SU-DHL-6 (cell line): Measurements from ENCODE around the gene RRBP1.

Experiments
- CTCF ChIP-seq: fragments of 200-600 bp; sonication (generic); IDR thresholded peaks from one replicate; pipeline ENCODE4 v1.5.1; 2017; ENCODE audit warnings: antibody characterized with exemption, mild to moderate bottlenecking, low read length, moderate library complexity; ENCODE audit not compliant: insufficient read depth, poor library complexity, severe bottlenecking
- EZH2phosphoT487 ChIP-seq: fragments of 200-600 bp; sonication (generic), shearing (Covaris generic); conservative IDR thresholded peaks from 2 replicates; pipeline ENCODE4 v1.6.1; 2018; ENCODE audit warnings: mild to moderate bottlenecking, antibody characterized with exemption, low read length, moderate library complexity, mixed read lengths

GRCh38 chr20:17687800-17688199 is 5.8 kb upstream of the RRBP1 start:
- TF ChIP-seq EZH2phosphoT487 = no peak
- TF ChIP-seq CTCF = no peak
